Body of pancreas (tissue), 4 donors: ENCODE measurements around the gene ADAMTSL3. TPM values are rescaled to one million over a fixed set of nuclear protein-coding genes. Genes with fewer than 3 reads are reported as not detected.

Experiments used
- ATAC-seq: fragments of 150-250 bp; one replicate; pipeline ENCODE4 v1.9.1; 2016
- DNase-seq, 4 donors: peaks; one replicate each; pipeline ENCODE4 v3.0.0-alpha.2; 2019
- H3K27ac ChIP-seq, 4 donors: fragments of 200-600 bp; sonication (generic); 1 replicate in 3 of 4; 2 replicates in 1 of 4; pipeline versions ENCODE4 v1.5.1 to v1.6.1; 2016 to 2019; ENCODE audit warnings: mild to moderate bottlenecking in 1 of 4, mixed read lengths in 1 of 4, moderate library complexity in 1 of 4
- H3K27me3 ChIP-seq, 2 donors: fragments of 200-600 bp; sonication (generic); one replicate each; pipeline ENCODE4 v1.6.0; 2016; ENCODE audit warnings: mild to moderate bottlenecking in 1 of 2
- H3K36me3 ChIP-seq, 2 donors: fragments of 200-600 bp; sonication (generic); replicated peaks in 1 of 2; 2 replicates each; pipeline ENCODE4 v1.5.1; 2016; ENCODE audit warnings: low read depth in 2 of 2; ENCODE audit not compliant: insufficient read depth in 1 of 2
- H3K4me1 ChIP-seq: fragments of 200-600 bp; sonication (generic); one replicate; pipeline ENCODE4 v1.6.0; 2016
- H3K4me3 ChIP-seq, 2 donors: fragments of 200-600 bp; sonication (generic); 1 replicate in 1 of 2; 2 replicates in 1 of 2; pipeline ENCODE4 v1.5.1; 2016 to 2019
- H3K9me3 ChIP-seq, 3 donors: fragments of 200-600 bp; sonication (generic); 1 replicate in 2 of 3; 2 replicates in 1 of 3; pipeline ENCODE4 v1.5.1; 2016
- POLR2A ChIP-seq, 3 donors: fragments of 450-650 bp; IDR thresholded peaks; one replicate each; pipeline ENCODE4 v1.6.1; 2016; ENCODE audit warnings: antibody characterized with exemption in 3 of 3, mild to moderate bottlenecking in 2 of 3
- WGBS, 2 donors: methylation state at CpG; one replicate each; pipeline ENCODE4 v1.1.5; 2017; 5-methylcytosine and 5-hydroxymethylcytosine counted together
- intact Hi-C: fragments of 100-400 bp; cut with DNase I; formaldehyde crosslinking; loops from one replicate; pipeline ENCODE4 v1.15.1; 2023
- total RNA-seq, 2 donors: library from RNA; depleted of rRNA; stranded (reverse); fragments of >200 nt; gene quantifications; one replicate each; pipeline ENCODE4 v1.1.0, GENCODE V29; 2016
- TF ChIP-seq, protein P1 (sequence below), 7 experiments: fragments of 450-650 bp in 4 of 7; fragments of 200-600 bp in 3 of 7; sonication (generic) in 3 of 7; IDR thresholded peaks; one replicate each; pipeline ENCODE4 v1.5.1; 2016 to 2019; ENCODE audit warnings: antibody characterized with exemption in 7 of 7

ADAMTSL3 gene
- total RNA-seq, 2 donors from 2014 or later, result 7.8 to 10.2 TPM

DNA sequence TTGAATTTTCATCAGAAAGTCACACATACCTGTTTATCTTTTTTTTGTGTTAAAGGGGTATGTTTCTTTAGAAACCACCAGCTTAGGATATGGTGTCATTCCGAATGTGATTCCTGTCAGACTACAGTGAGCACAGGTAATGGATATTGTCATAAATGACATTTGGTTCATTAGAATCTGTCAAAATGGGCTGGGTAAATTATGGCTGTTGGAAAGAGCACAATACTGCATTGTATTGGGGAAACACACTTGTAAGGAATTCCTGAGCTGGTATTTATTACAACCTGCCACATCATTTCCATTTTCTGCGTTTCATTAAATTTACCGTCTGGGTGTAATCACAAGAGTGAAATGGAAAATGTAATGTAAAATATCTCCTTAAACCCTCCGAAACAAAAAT is 78.8 kb downstream of the ADAMTSL3 start:
- H3K4me3 ChIP-seq, result no peak overlapping the region
- WGBS, 2 donors, result 56 to 77% methylated on average over 4 of the region's 4 CpGs
- no peak for TF ChIP-seq POLR2A (IDR thresholded peaks at IDR 0.05)
- TF ChIP-seq, protein P1, sequence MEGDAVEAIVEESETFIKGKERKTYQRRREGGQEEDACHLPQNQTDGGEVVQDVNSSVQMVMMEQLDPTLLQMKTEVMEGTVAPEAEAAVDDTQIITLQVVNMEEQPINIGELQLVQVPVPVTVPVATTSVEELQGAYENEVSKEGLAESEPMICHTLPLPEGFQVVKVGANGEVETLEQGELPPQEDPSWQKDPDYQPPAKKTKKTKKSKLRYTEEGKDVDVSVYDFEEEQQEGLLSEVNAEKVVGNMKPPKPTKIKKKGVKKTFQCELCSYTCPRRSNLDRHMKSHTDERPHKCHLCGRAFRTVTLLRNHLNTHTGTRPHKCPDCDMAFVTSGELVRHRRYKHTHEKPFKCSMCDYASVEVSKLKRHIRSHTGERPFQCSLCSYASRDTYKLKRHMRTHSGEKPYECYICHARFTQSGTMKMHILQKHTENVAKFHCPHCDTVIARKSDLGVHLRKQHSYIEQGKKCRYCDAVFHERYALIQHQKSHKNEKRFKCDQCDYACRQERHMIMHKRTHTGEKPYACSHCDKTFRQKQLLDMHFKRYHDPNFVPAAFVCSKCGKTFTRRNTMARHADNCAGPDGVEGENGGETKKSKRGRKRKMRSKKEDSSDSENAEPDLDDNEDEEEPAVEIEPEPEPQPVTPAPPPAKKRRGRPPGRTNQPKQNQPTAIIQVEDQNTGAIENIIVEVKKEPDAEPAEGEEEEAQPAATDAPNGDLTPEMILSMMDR (IDR thresholded peaks at IDR 0.05), result no peak
- H3K27me3 ChIP-seq, result no peaks in the 10 kb centered on the region
- peak overlapping the region; percentile 8 to 66 (median 47) for H3K27ac ChIP-seq
- H3K9me3 ChIP-seq, result no peaks in the 10 kb centered on the region
- H3K36me3 ChIP-seq, result no peaks in the 10 kb centered on the region
- no peak for DNase-seq
- intact Hi-C loops, result no loop called here
- ATAC-seq, result peak; percentile 63
- no peaks in the 10 kb centered on the region for H3K4me1 ChIP-seq

DNA sequence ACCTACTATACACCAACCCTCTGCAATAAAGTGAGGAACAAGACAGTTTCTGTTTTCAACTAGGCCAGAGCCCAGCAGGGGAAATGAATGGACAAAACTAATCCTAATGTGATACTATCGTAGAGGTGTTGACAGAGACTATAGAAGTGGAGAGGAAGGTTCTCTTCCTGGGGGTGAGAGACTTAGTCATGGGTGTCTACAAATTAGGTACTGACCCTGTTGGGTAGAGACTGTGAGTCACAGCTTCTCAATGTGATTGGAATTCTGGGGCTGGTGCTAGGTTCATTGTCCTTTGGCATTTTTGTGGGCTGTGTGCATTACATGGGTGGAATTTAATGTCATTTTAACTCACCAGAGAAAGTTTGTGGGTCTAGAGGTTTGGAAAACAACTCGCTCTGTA is 79.3 kb downstream of the ADAMTSL3 start:
- Histone ChIP-seq H3K9me3 (no peaks in the 10 kb centered on the region), H3K4me3 (no peak overlapping the region), H3K36me3 (no peaks in the 10 kb centered on the region), H3K4me1 (no peaks in the 10 kb centered on the region), H3K27me3 (no peaks in the 10 kb centered on the region), H3K27ac (peak overlapping the region; percentile 8 to 66 (median 47))
- no peak for TF ChIP-seq POLR2A (IDR thresholded peaks at IDR 0.05)
- TF ChIP-seq, protein P1 (IDR thresholded peaks at IDR 0.05), result no peak
- DNase-seq (no peak), ATAC-seq (peak; percentile 73)
- WGBS, 2 donors, result 78 to 82% methylated on average over 2 of the region's 2 CpGs
- intact Hi-C loops, result no loop called here

DNA sequence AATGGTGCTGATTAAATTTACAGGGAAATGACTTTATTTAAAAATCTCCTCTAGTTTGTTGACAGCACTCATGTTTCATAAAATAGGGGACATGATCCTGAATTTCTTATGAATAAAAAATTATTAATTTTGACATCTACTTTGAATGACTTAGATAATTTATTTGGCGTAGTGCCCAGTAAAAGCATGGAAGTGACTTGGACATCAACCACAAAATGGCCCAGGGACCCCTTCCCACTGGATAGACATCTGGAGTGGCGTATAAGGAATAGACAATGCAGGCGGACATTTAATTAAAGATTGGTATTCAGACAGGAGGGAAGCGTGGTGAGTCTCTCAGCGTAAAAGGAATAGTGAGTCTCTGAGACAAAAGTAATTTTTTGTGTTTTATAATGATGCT is 79.8 kb downstream of the ADAMTSL3 start:
- ATAC-seq (no peak), DNase-seq (no peak)
- Histone ChIP-seq H3K36me3 (no peaks in the 10 kb centered on the region), H3K9me3 (no peaks in the 10 kb centered on the region), H3K27me3 (no peaks in the 10 kb centered on the region), H3K4me1 (no peaks in the 10 kb centered on the region), H3K4me3 (no peak overlapping the region), H3K27ac (peak overlapping the region in 3 of 4 donors; percentile 8 to 66 (median 55))
- TF ChIP-seq, protein P1 (IDR thresholded peaks at IDR 0.05), result no peak
- no peak for TF ChIP-seq POLR2A (IDR thresholded peaks at IDR 0.05)
- intact Hi-C loops, result no loop called here
- WGBS, 2 donors, result 93 to 95% methylated on average over 5 of the region's 5 CpGs

DNA sequence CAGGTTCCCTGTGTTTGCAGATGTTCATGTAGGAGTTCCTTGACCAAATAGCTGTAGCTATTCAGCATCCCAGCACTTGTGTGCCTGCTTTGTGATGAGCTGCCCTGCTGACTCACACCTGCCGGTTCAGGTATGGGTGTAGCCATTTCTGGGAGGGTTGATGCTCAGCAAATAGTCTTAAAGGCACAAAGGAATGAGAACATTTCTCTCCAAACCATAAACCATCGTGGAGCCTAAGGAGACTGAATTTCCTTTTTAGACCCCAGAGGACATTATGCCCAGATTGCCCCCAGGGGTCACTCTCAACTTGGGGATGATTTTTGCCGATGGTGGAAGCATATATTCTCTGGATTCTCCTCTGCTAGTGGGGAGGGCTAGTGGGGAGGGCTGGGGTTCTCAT is 80.6 kb downstream of the ADAMTSL3 start:
- 47 to 67% methylated on average over 2 to 3 of the region's 3 CpGs for WGBS, 2 donors
- ATAC-seq (no peak), DNase-seq (peak in 1 of 4 donors; percentile 24)
- H3K36me3 ChIP-seq, result no peaks in the 10 kb centered on the region
- H3K4me1 ChIP-seq, result no peaks in the 10 kb centered on the region
- TF ChIP-seq POLR2A (IDR thresholded peaks at IDR 0.05), result no peak
- TF ChIP-seq, protein P1 (IDR thresholded peaks at IDR 0.05), result peak in 6 of 7 experiments; percentile 14 to 49 (median 29)
- no peak overlapping the region for H3K27ac ChIP-seq
- intact Hi-C loops, result no loop called here
- H3K9me3 ChIP-seq, result no peaks in the 10 kb centered on the region
- no peak overlapping the region for H3K4me3 ChIP-seq
- no peaks in the 10 kb centered on the region for H3K27me3 ChIP-seq

DNA sequence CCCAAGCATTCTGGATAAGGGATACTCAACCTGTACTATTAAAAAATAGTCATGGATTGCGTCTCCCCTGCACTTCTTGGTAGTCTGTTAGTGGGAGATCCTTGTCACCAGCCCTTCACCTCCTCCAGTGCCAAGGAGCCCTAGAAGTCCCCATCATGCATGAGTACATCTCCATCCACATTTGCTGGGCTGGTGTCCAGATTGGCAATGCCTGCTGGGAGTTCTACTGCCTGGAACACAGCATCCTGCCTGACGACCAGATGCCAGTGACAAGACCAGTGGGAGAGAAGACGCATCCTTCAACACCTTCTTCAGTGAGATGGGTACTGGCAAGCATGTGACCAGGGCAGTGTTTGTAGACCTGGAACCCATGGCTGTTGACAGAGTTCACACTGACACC is 85.7 kb downstream of the ADAMTSL3 start:
- TF ChIP-seq, protein P1 (IDR thresholded peaks at IDR 0.05), result no peak
- intact Hi-C loops, result no loop called here
- H3K36me3 ChIP-seq, result no peaks in the 10 kb centered on the region
- DNase-seq (no peak), ATAC-seq (no peak)
- no peaks in the 10 kb centered on the region for H3K9me3 ChIP-seq
- H3K27ac ChIP-seq, result no peak overlapping the region
- no peaks in the 10 kb centered on the region for H3K4me1 ChIP-seq
- no peaks in the 10 kb centered on the region for H3K27me3 ChIP-seq
- 62 to 71% methylated on average over 3 of the region's 3 CpGs for WGBS, 2 donors
- no peak overlapping the region for H3K4me3 ChIP-seq
